Keratinocyte (primary cell): Measurements from ENCODE around the gene ADSL. TPM values are rescaled to one million over a fixed set of nuclear protein-coding genes. Genes with fewer than 3 reads are reported as not detected.

ENCODE experiments used
- DNase-seq: peaks from one replicate; pipeline ENCODE4 v3.0.0-alpha.2; 2011; ENCODE audit warnings: low read depth, missing footprints, low spot score
- FAIRE-seq: peaks from 2 replicates; lab custom pipeline; 2011; peaks lifted over from hg19 to GRCh38; lab: Jason Lieb, UNC
- H2AFZ ChIP-seq: 2 replicates; pipeline ENCODE4 v1.6.0; 2012; ENCODE audit warnings: low read length, control low read depth, inconsistent platforms; ENCODE audit not compliant: control insufficient read depth
- H3K27ac ChIP-seq: 2 replicates; pipeline ENCODE4 v1.5.1; 2011; ENCODE audit warnings: low read length; ENCODE audit not compliant: control insufficient read depth, insufficient read depth
- H3K27me3 ChIP-seq: 3 replicates; pipeline ENCODE4 v1.6.0; 2011; ENCODE audit warnings: low read length; ENCODE audit not compliant: control insufficient read depth, insufficient read depth; ENCODE audit errors: extremely low read depth
- H3K36me3 ChIP-seq, 2 experiments: 2 replicates in 1 of 2; 3 replicates in 1 of 2; pipeline ENCODE4 v1.5.1; 2011; ENCODE audit warnings: low read length in 2 of 2, mild to moderate bottlenecking in 1 of 2; ENCODE audit not compliant: control insufficient read depth in 2 of 2, insufficient read depth in 2 of 2; ENCODE audit errors: extremely low read depth in 1 of 2
- H3K4me1 ChIP-seq: 3 replicates; pipeline ENCODE4 v1.5.1; 2011; ENCODE audit warnings: low read length; ENCODE audit not compliant: control insufficient read depth, insufficient read depth; ENCODE audit errors: extremely low read depth
- H3K4me2 ChIP-seq: 3 replicates; pipeline ENCODE4 v1.6.0; 2011; ENCODE audit warnings: low read depth, low read length; ENCODE audit not compliant: control insufficient read depth, insufficient read depth; ENCODE audit errors: extremely low read depth
- H3K4me3 ChIP-seq, 3 experiments: fragments of 200-600 bp in 1 of 3; sonication (generic) in 1 of 3; 2 replicates in 2 of 3; 3 replicates in 1 of 3; pipeline ENCODE4 v1.5.1; 2011 to 2016; ENCODE audit warnings: low read length in 3 of 3, mild to moderate bottlenecking in 3 of 3, control low read depth in 2 of 3, inconsistent platforms in 1 of 3, low read depth in 1 of 3, mixed read lengths in 1 of 3, mixed run types in 1 of 3, moderate library complexity in 1 of 3; ENCODE audit not compliant: control insufficient read depth in 2 of 3, insufficient read depth in 2 of 3; ENCODE audit errors: extremely low read depth in 1 of 3
- H3K79me2 ChIP-seq: 2 replicates; pipeline ENCODE4 v1.6.0; 2012; ENCODE audit warnings: low read length; ENCODE audit not compliant: control insufficient read depth, insufficient read depth
- H3K9ac ChIP-seq: 3 replicates; pipeline ENCODE4 v1.6.0; 2011; ENCODE audit warnings: low read length; ENCODE audit not compliant: control insufficient read depth, insufficient read depth; ENCODE audit errors: extremely low read depth
- H3K9me1 ChIP-seq: 3 replicates; pipeline ENCODE4 v1.6.0; 2011; ENCODE audit warnings: low read length; ENCODE audit not compliant: control insufficient read depth, insufficient read depth; ENCODE audit errors: extremely low read depth
- H3K9me3 ChIP-seq: 2 replicates; pipeline ENCODE4 v1.5.1; 2012; ENCODE audit warnings: low read depth, low read length; ENCODE audit not compliant: control insufficient read depth
- H4K20me1 ChIP-seq: 3 replicates; pipeline ENCODE4 v1.6.0; 2011; ENCODE audit warnings: low read length; ENCODE audit not compliant: control insufficient read depth, insufficient read depth; ENCODE audit errors: extremely low read depth
- EZH2 ChIP-seq: IDR thresholded peaks from one replicate; pipeline ENCODE4 v1.6.1; 2012; ENCODE audit warnings: inconsistent platforms, mild to moderate bottlenecking, low read length, moderate library complexity
- dilution Hi-C: fragments of 300-500 bp; cut with MboI; formaldehyde crosslinking; loops from one replicate; pipeline ENCODE4 v1.7.0; 2020; ENCODE audit warnings: low sequenced_read_pairs; ENCODE audit not compliant: extremely low pct_ligation_motif_present
- polyA plus RNA-seq, 5 experiments: library from polyadenylated mRNA; depleted of rRNA in 3 of 5; stranded (reverse) in 3 of 5; stranded (forward) in 1 of 5; unstranded in 1 of 5; fragments of >200 nt; gene quantifications; 1 replicate in 1 of 5; 2 replicates in 3 of 5; 3 replicates in 1 of 5; pipeline versions ENCODE4 v1.2.1 to v1.2.3, GENCODE V29; 2011 to 2012; ENCODE audit warnings: missing spikeins in 2 of 5, low read depth in 1 of 5, low replicate concordance in 1 of 5
- TF ChIP-seq, protein P1 (sequence below), 3 experiments: IDR thresholded peaks in 1 of 3; conservative IDR thresholded peaks in 1 of 3; optimal IDR thresholded peaks in 1 of 3; 2 replicates in 2 of 3; 3 replicates in 1 of 3; pipeline versions ENCODE3 to v1.5.1; 2011; ENCODE audit warnings: low read length in 3 of 3, mild to moderate bottlenecking in 3 of 3, moderate library complexity in 2 of 3, control low read depth in 1 of 3, inconsistent platforms in 1 of 3; ENCODE audit not compliant: insufficient read depth in 2 of 3; ENCODE audit errors: extremely low read depth in 1 of 3

Gene ADSL
- polyA plus RNA-seq, 1 donor (not counting 4 experiments of a cell fraction or from before 2014, with no cell fraction given): 96.1 TPM

DNA sequence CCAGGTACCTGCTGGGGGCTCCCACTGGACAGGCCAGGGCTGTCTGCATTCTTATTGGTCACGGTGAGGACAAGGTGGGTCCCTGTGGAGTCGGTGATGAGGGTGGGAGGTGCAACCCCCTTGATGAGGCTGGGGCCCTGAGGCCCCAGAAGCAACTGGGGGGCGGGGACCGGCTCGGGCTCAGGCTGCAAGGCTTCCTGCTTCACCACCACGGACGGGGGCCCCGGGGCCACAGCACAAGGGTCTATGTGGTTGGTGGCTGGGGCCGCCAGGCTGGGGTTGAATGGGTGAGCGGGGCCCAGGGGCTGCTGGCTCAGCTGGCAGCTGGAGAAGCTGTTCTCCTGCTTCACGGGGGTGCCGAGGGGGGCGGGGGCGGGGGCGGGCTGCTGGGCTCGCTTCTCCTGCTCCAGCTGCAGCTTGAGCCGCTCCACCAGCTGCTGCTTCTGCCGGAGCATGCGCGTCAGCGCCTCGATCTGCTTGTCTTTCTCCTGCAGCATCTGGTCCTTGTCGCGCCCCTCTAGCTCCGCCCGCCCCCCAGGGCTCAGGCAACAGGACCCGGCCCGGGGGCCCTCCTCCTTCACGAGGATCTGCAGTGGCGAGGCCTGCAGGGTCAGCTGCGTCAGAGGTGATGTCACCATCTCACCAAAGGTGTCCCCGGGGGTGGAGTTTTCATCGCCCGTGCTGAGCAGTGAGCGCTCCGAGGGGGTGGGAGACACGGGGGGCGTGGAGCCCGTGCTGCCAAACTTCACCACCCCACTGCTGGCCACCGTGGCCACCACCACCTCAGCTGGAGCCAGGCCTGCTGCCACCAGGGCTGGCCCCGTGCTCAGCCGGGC, 72.3 kb downstream of the ADSL start:
- Histone ChIP-seq H3K4me3 (no peak overlapping the region), H3K9me1 (no peaks in the 10 kb centered on the region), H3K4me1 (peaks cover 15% of the 10 kb centered on the region), H3K9me3 (no peaks in the 10 kb centered on the region), H3K36me3 (peaks cover 58 to 64% of the 10 kb centered on the region in 2 experiments), H3K27ac (no peak overlapping the region), H3K4me2 (no peak overlapping the region), H4K20me1 (no peaks in the 10 kb centered on the region), H2AFZ (no peak overlapping the region), H3K9ac (no peak overlapping the region), H3K27me3 (no peaks in the 10 kb centered on the region), H3K79me2 (no peaks in the 10 kb centered on the region)
- no peak for FAIRE-seq
- no peak for TF ChIP-seq EZH2
- TF ChIP-seq, protein P1, sequence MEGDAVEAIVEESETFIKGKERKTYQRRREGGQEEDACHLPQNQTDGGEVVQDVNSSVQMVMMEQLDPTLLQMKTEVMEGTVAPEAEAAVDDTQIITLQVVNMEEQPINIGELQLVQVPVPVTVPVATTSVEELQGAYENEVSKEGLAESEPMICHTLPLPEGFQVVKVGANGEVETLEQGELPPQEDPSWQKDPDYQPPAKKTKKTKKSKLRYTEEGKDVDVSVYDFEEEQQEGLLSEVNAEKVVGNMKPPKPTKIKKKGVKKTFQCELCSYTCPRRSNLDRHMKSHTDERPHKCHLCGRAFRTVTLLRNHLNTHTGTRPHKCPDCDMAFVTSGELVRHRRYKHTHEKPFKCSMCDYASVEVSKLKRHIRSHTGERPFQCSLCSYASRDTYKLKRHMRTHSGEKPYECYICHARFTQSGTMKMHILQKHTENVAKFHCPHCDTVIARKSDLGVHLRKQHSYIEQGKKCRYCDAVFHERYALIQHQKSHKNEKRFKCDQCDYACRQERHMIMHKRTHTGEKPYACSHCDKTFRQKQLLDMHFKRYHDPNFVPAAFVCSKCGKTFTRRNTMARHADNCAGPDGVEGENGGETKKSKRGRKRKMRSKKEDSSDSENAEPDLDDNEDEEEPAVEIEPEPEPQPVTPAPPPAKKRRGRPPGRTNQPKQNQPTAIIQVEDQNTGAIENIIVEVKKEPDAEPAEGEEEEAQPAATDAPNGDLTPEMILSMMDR (optimal IDR thresholded peaks at IDR 0.05 in 1 of 3, IDR thresholded peaks at IDR 0.05 in 1 of 3, conservative IDR thresholded peaks at IDR 0.05 in 1 of 3; ENCODE audit: extremely low read depth in 1 of 3, insufficient read depth in 2 of 3, low read length in 3 of 3): no peak
- DNase-seq: no peak
- dilution Hi-C loops: no loop called here

DNA sequence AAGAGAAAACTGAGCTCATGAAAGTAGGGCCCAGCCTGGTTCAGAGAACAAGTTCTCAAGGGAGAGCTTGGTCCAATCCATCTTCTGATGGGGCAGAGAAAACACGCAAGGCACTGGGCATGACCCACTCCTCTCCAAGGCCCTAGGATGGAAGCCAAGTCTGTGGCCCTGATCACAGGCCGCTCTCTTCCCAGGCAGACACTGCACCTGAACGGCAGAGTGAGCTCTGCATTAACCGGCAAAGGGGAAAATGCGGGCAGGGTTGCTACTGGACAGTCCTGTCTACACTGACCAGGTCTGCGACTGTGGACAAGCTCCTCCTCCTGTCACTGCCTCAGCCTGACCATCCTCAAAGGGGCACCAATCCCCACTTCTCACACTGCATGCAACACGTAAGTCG, 73.4 kb downstream of the ADSL start:
- Histone ChIP-seq H4K20me1 (peaks cover 3% of the 10 kb centered on the region), H2AFZ (no peak overlapping the region), H3K27ac (no peak overlapping the region), H3K4me3 (no peak overlapping the region), H3K4me2 (no peak overlapping the region), H3K9me1 (no peaks in the 10 kb centered on the region), H3K9me3 (no peaks in the 10 kb centered on the region), H3K79me2 (no peaks in the 10 kb centered on the region), H3K4me1 (peaks cover 8% of the 10 kb centered on the region), H3K36me3 (peaks cover 62 to 73% of the 10 kb centered on the region in 2 experiments), H3K9ac (no peak overlapping the region), H3K27me3 (no peaks in the 10 kb centered on the region)
- DNase-seq (no peak), FAIRE-seq (no peak)
- dilution Hi-C loops: no loop called here
- TF ChIP-seq, protein P1 (optimal IDR thresholded peaks at IDR 0.05 in 1 of 3, IDR thresholded peaks at IDR 0.05 in 1 of 3, conservative IDR thresholded peaks at IDR 0.05 in 1 of 3; ENCODE audit: extremely low read depth in 1 of 3, insufficient read depth in 2 of 3, low read length in 3 of 3): no peak
- no peak for TF ChIP-seq EZH2
